Calu3 (cell line): ENCODE results near the gene CHN2. TPM values are rescaled to one million over a fixed set of nuclear protein-coding genes. Genes with fewer than 3 reads are reported as not detected.

ENCODE experiments used
- BruUV-seq: library from RNA; stranded (reverse); fragments of 400-500 nt; replicated peaks from 2 replicates; lab custom pipeline; 2021; lab: Mats Ljungman, UMichigan
- CTCF ChIA-PET: fragments of 300-600 bp; sonication (Branson Sonifier 250); formaldehyde crosslinking; loops from one replicate; lab custom pipeline; 2022; ENCODE audit warnings: antibody characterized with exemption; lab: Charles Lee
- DNase-seq: peaks from one replicate; pipeline ENCODE4 v3.0.0; 2022
- H3K27ac Mint-ChIP-seq: one replicate; pipeline ENCODE4 v1.8.0; 2022; ENCODE audit warnings: mixed read lengths; ENCODE audit not compliant: unreplicated experiment
- H3K27me3 Mint-ChIP-seq: one replicate; pipeline ENCODE4 v1.8.0; 2022; ENCODE audit warnings: mixed read lengths; ENCODE audit not compliant: unreplicated experiment
- H3K36me3 Mint-ChIP-seq: one replicate; pipeline ENCODE4 v1.8.0; 2022; ENCODE audit warnings: mild to moderate bottlenecking, moderate library complexity, mixed read lengths; ENCODE audit not compliant: insufficient read depth, unreplicated experiment
- H3K4me1 Mint-ChIP-seq: one replicate; pipeline ENCODE4 v1.8.0; 2022; ENCODE audit warnings: mild to moderate bottlenecking, low read depth, mixed read lengths; ENCODE audit not compliant: unreplicated experiment
- H3K4me3 Mint-ChIP-seq: one replicate; pipeline ENCODE4 v1.8.0; 2022; ENCODE audit warnings: mild to moderate bottlenecking, low read depth, moderate library complexity, mixed read lengths; ENCODE audit not compliant: unreplicated experiment
- H3K9me3 Mint-ChIP-seq: one replicate; pipeline ENCODE4 v1.8.0; 2022; ENCODE audit warnings: low read depth, mixed read lengths; ENCODE audit not compliant: unreplicated experiment
- CTCF ChIP-seq: fragments of 200-600 bp; IDR thresholded peaks from one replicate; pipeline ENCODE4 v1.8.0; 2022; ENCODE audit warnings: antibody characterized with exemption; ENCODE audit not compliant: unreplicated experiment
- intact Hi-C: fragments of 100-400 bp; cut with micrococcal nuclease; formaldehyde crosslinking; loops from one replicate; pipeline ENCODE4 v1.10.0; 2022; ENCODE audit not compliant: unreplicated experiment
- total RNA-seq: library from RNA; stranded (reverse); gene quantifications from 2 replicates; pipeline ENCODE4 v1.2.3, GENCODE V29; 2022

Gene CHN2
- total RNA-seq, 1 experiment from 2014 or later, result 12.4 TPM

GRCh38 chr7:29484280-29484679, 289.7 kb downstream of the CHN2 start:
- CTCF ChIA-PET, result no interaction called here
- intact Hi-C loops, result no loop called here
- no peak for DNase-seq
- no peak for TF ChIP-seq CTCF
- no peaks in the 10 kb centered on the region for H3K9me3 Mint-ChIP-seq
- no TSS peak for BruUV-seq
- no peak overlapping the region for H3K4me3 Mint-ChIP-seq
- H3K27ac Mint-ChIP-seq, result no peak overlapping the region
- H3K36me3 Mint-ChIP-seq, result no peaks in the 10 kb centered on the region
- H3K27me3 Mint-ChIP-seq, result no peaks in the 10 kb centered on the region
- no peaks in the 10 kb centered on the region for H3K4me1 Mint-ChIP-seq

GRCh38 chr7:29485339-29486190, 291.0 kb downstream of the CHN2 start:
- no TSS peak for BruUV-seq
- intact Hi-C loops, result loop anchor here (5.0 kb wide), 1 partner anchor 137 kb away; no protein-coding TSS in a partner anchor
- no peaks in the 10 kb centered on the region for H3K36me3 Mint-ChIP-seq
- no peaks in the 10 kb centered on the region for H3K9me3 Mint-ChIP-seq
- CTCF ChIA-PET, result no interaction called here
- TF ChIP-seq CTCF, result no peak
- no peak overlapping the region for H3K4me3 Mint-ChIP-seq
- DNase-seq, result no peak
- no peak overlapping the region for H3K27ac Mint-ChIP-seq
- H3K4me1 Mint-ChIP-seq, result no peaks in the 10 kb centered on the region
- H3K27me3 Mint-ChIP-seq, result no peaks in the 10 kb centered on the region

- no peak for TF ChIP-seq CTCF
- Mint-ChIP-seq H3K9me3 (no peaks in the 10 kb centered on the region), H3K36me3 (no peaks in the 10 kb centered on the region), H3K27me3 (no peaks in the 10 kb centered on the region), H3K4me1 (no peaks in the 10 kb centered on the region), H3K4me3 (no peak overlapping the region), H3K27ac (no peak overlapping the region)
- intact Hi-C loops, result loop anchor here (5.0 kb wide), 1 partner anchor 136 kb away; no protein-coding TSS in a partner anchor
- CTCF ChIA-PET, result no interaction called here
- no TSS peak for BruUV-seq
- no peak for DNase-seq
These were observed 291.7 kb downstream of the CHN2 start for GRCh38 chr7:29486191-29486700.

- no peak overlapping the region for H3K27ac Mint-ChIP-seq
- H3K27me3 Mint-ChIP-seq, result no peaks in the 10 kb centered on the region
- no peaks in the 10 kb centered on the region for H3K9me3 Mint-ChIP-seq
- no peak for DNase-seq
- CTCF ChIA-PET, result no interaction called here
- no peaks in the 10 kb centered on the region for H3K4me1 Mint-ChIP-seq
- no peaks in the 10 kb centered on the region for H3K36me3 Mint-ChIP-seq
- intact Hi-C loops, result loop anchor here (5.0 kb wide), 1 partner anchor 135 kb away; no protein-coding TSS in a partner anchor
- H3K4me3 Mint-ChIP-seq, result no peak overlapping the region
- no TSS peak for BruUV-seq
- TF ChIP-seq CTCF, result no peak
These were observed 292.8 kb downstream of the CHN2 start for GRCh38 chr7:29487424-29487823.
